K562 (cell line): Measurements from ENCODE around the gene SOX14.

ENCODE experiments used
- CHD2 ChIP-seq: IDR thresholded peaks from 2 replicates; pipeline ENCODE4 v1.6.1; 2011; ENCODE audit warnings: low read depth, low read length
- E2F1 ChIP-seq: sonication (generic); formaldehyde crosslinking; IDR thresholded peaks from 2 replicates; pipeline ENCODE4 v1.8.1; 2023; ENCODE audit warnings: mild to moderate bottlenecking, missing genetic modification reagents, moderate library complexity
- GMEB1 ChIP-seq: fragments of 250-450 bp; sonication (Bioruptor Pico); IDR thresholded peaks from 2 replicates; pipeline ENCODE4 v1.4.0; 2020; ENCODE audit warnings: mild to moderate bottlenecking
- SMAD3 ChIP-seq: fragments of 450-650 bp; formaldehyde crosslinking; conservative IDR thresholded peaks from 2 replicates; pipeline ENCODE4 v1.4.0; 2020; ENCODE audit warnings: mild to moderate bottlenecking
- TAF1 ChIP-seq: IDR thresholded peaks from 2 replicates; pipeline ENCODE4 v1.6.1; 2011; ENCODE audit warnings: mild to moderate bottlenecking, low read length, moderate library complexity; ENCODE audit not compliant: insufficient read depth, control insufficient read depth, severe bottlenecking; ENCODE audit errors: extremely low read depth
- THAP7 ChIP-seq: fragments of 250-450 bp; sonication (Bioruptor Pico); IDR thresholded peaks from 2 replicates; pipeline ENCODE4 v1.5.0; 2021
- ZFX ChIP-seq: sonication (generic); formaldehyde crosslinking; IDR thresholded peaks from 2 replicates; pipeline ENCODE4 v1.8.0; 2022; ENCODE audit warnings: mild to moderate bottlenecking, missing genetic modification reagents, moderate library complexity
- TF ChIP-seq, protein P1 (sequence below), 3 experiments: IDR thresholded peaks in 2 of 3; conservative IDR thresholded peaks in 1 of 3; 2 replicates each; pipeline ENCODE4 v1.5.1; 2011 to 2012; ENCODE audit warnings: low read length in 3 of 3, mild to moderate bottlenecking in 3 of 3, control low read depth in 2 of 3, improper control_type of control experiment in 1 of 3, inconsistent platforms in 1 of 3, low read depth in 1 of 3, mixed read lengths in 1 of 3, moderate library complexity in 1 of 3; ENCODE audit not compliant: insufficient read depth in 2 of 3

- TF ChIP-seq, protein P1, sequence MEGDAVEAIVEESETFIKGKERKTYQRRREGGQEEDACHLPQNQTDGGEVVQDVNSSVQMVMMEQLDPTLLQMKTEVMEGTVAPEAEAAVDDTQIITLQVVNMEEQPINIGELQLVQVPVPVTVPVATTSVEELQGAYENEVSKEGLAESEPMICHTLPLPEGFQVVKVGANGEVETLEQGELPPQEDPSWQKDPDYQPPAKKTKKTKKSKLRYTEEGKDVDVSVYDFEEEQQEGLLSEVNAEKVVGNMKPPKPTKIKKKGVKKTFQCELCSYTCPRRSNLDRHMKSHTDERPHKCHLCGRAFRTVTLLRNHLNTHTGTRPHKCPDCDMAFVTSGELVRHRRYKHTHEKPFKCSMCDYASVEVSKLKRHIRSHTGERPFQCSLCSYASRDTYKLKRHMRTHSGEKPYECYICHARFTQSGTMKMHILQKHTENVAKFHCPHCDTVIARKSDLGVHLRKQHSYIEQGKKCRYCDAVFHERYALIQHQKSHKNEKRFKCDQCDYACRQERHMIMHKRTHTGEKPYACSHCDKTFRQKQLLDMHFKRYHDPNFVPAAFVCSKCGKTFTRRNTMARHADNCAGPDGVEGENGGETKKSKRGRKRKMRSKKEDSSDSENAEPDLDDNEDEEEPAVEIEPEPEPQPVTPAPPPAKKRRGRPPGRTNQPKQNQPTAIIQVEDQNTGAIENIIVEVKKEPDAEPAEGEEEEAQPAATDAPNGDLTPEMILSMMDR (IDR thresholded peaks at IDR 0.05 in 2 of 3, conservative IDR thresholded peaks at IDR 0.05 in 1 of 3; ENCODE audit: insufficient read depth in 2 of 3, low read depth in 1 of 3, low read length in 3 of 3): no peak
- TF ChIP-seq GMEB1 (CRISPR knock-in tag): no peak
- no peak for TF ChIP-seq TAF1
- TF ChIP-seq E2F1 (CRISPR knock-in tag): no peak
- no peak for TF ChIP-seq THAP7 (CRISPR knock-in tag)
- no peak for TF ChIP-seq CHD2
- no peak for TF ChIP-seq SMAD3 (CRISPR knock-in tag)
- no peak for TF ChIP-seq ZFX (CRISPR knock-in tag)
Observed at GRCh38 chr3:137769322-137770065, 5.4 kb downstream of the SOX14 start.
